Right lobe of liver (tissue), 6 donors: ENCODE results near the gene ABHD2. TPM values are rescaled to one million over a fixed set of nuclear protein-coding genes. Genes with fewer than 3 reads are reported as not detected.

ENCODE experiments used
- ATAC-seq, 4 donors: fragments of 200-7000 bp; cut with Tn5 transposase; one replicate each; pipeline ENCODE4 v1.9.1; 2020; ENCODE audit warnings: mild to moderate bottlenecking in 4 of 4, moderate library complexity in 4 of 4
- DNase-seq, 3 donors: peaks; one replicate each; pipeline ENCODE4 v3.0.0-alpha.2; 2020
- H3K27ac ChIP-seq, 3 donors: fragments of 200-600 bp; one replicate each; pipeline ENCODE4 v1.8.0; 2022
- H3K27me3 ChIP-seq, 2 donors: fragments of 200-600 bp; one replicate each; pipeline ENCODE4 v1.8.0; 2022
- H3K36me3 ChIP-seq, 4 donors: fragments of 200-600 bp; sonication (generic) in 1 of 4; one replicate each; pipeline versions ENCODE4 v1.5.1 to v1.8.0; 2017 to 2022; ENCODE audit warnings: control low read depth in 1 of 4
- H3K4me1 ChIP-seq, 4 donors: fragments of 200-600 bp; sonication (generic) in 1 of 4; one replicate each; pipeline versions ENCODE4 v1.5.1 to v1.8.0; 2017 to 2022; ENCODE audit warnings: control low read depth in 1 of 4
- H3K4me3 ChIP-seq, 3 donors: fragments of 200-600 bp; one replicate each; pipeline ENCODE4 v1.8.0; 2022
- H3K9me3 ChIP-seq, 4 donors: fragments of 200-600 bp; sonication (generic) in 1 of 4; one replicate each; pipeline versions ENCODE4 v1.5.1 to v1.8.0; 2017 to 2022; ENCODE audit warnings: control low read depth in 1 of 4
- POLR2A ChIP-seq: fragments of 450-650 bp; IDR thresholded peaks from one replicate; pipeline ENCODE4 v1.6.1; 2017; ENCODE audit warnings: antibody characterized with exemption, mild to moderate bottlenecking
- WGBS: methylation state at CpG from one replicate; pipeline ENCODE4 v1.1.6; 2018; ENCODE audit warnings: low coverage, low lambda C conversion rate; ENCODE audit not compliant: insufficient coverage; ENCODE audit errors: missing lambda C conversion rate; 5-methylcytosine and 5-hydroxymethylcytosine counted together
- intact Hi-C, 2 donors: fragments of 100-400 bp; cut with DNase I; formaldehyde crosslinking; loops; one replicate each; pipeline versions ENCODE4 v1.11.2 to v1.14.1; 2022
- long read RNA-seq: library from polyadenylated mRNA; unstranded; transcript quantifications from one replicate; pipeline ENCODE4 v2.0.0, GENCODE V29; 2019
- total RNA-seq, 6 experiments: library from RNA; depleted of rRNA in 2 of 6; stranded (reverse); fragments of >200 nt in 2 of 6; fragmentation: NEBNext Ultra II Directional in 3 of 6; extraction: Animal tissue kit (Norgen Biotek cat#: 25700) in 3 of 6; gene quantifications; one replicate each; pipeline versions ENCODE4 v1.1.0 to v1.2.4, GENCODE V29; 2016 to 2023
- TF ChIP-seq, protein P1 (sequence below), 4 donors: fragments of 200-600 bp in 3 of 4; fragments of 450-650 bp in 1 of 4; IDR thresholded peaks; one replicate each; pipeline versions ENCODE4 v1.5.1 to v1.8.0; 2016 to 2022; ENCODE audit warnings: antibody characterized with exemption in 4 of 4, mild to moderate bottlenecking in 2 of 4
- donor health status: DM: no; HTN: yes; CAD: no.
- donor health status: DM: no; HTN: no; CAD: no.
- donor health status: DM: no; HTN: no; CAD: no.
- donor health status: DM: no; HTN: yes; CAD: no.
- donor health status: DM: no; HTN: yes; CAD: no.

The ABHD2 gene, protein sequence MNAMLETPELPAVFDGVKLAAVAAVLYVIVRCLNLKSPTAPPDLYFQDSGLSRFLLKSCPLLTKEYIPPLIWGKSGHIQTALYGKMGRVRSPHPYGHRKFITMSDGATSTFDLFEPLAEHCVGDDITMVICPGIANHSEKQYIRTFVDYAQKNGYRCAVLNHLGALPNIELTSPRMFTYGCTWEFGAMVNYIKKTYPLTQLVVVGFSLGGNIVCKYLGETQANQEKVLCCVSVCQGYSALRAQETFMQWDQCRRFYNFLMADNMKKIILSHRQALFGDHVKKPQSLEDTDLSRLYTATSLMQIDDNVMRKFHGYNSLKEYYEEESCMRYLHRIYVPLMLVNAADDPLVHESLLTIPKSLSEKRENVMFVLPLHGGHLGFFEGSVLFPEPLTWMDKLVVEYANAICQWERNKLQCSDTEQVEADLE
- 100 to 1,000 TPM; 136 to 392 (median 315) TPM for total RNA-seq
- long read RNA-seq, partial matches to known transcripts: 0 of 4 reads
- long read RNA-seq, other reads (novel, unspliced or antisense): 4 of 4 reads

DNA sequence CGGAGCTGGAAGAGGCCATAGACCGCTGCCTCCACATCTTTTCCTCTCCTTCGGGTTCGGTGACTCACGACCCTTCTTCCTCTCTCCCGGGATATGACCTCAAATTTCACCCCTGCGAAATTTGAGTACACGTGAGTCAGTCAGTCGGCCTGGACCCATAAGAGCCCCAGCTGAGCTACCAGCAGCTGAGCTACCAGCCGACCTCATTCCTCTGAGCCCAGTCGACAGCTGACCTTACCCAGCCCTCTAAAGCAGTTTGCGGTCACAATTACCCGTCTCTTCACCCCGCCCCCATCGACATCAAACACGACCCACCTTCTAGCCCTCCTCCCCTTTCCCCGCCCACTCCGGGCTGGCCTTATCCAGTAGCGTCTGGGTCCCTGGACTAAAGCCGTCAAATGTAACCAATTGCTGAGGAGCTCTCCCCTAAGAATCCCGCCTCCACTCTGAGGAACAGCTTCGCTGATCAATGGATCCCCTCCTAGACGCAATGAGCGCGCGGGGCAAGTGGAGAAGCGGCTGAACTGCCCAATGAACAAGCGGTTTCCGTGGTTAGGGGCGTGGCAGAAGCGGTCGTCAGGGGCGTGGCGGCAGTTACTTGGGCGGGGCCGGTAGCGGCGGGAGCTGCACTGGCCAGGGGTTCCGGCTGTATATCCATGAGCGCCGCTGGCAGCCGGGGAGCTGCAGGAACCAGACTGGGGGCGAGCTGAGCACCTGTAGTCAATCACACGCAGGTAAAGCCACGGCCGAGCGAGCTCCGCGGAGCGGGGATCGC is at the start of gene ABHD2:
ABHD2 (plus strand) TSS at position 627 of the 775 bp plus-strand sequence. CDS start 27,872 bp downstream, outside the sequence.
- TF ChIP-seq POLR2A: peak; percentile 98
- TF ChIP-seq, protein P1, sequence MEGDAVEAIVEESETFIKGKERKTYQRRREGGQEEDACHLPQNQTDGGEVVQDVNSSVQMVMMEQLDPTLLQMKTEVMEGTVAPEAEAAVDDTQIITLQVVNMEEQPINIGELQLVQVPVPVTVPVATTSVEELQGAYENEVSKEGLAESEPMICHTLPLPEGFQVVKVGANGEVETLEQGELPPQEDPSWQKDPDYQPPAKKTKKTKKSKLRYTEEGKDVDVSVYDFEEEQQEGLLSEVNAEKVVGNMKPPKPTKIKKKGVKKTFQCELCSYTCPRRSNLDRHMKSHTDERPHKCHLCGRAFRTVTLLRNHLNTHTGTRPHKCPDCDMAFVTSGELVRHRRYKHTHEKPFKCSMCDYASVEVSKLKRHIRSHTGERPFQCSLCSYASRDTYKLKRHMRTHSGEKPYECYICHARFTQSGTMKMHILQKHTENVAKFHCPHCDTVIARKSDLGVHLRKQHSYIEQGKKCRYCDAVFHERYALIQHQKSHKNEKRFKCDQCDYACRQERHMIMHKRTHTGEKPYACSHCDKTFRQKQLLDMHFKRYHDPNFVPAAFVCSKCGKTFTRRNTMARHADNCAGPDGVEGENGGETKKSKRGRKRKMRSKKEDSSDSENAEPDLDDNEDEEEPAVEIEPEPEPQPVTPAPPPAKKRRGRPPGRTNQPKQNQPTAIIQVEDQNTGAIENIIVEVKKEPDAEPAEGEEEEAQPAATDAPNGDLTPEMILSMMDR (IDR thresholded peaks at IDR 0.05): no peak
- no peaks in the 10 kb centered on the region for H3K9me3 ChIP-seq
- ATAC-seq (peak; percentile 80 to 95 (median 88)), DNase-seq (peak; percentile 99)
- peak within 1 kb of the TSS; percentile 82 to 91 (median 88) for H3K4me3 ChIP-seq
- no peaks in the 10 kb centered on the region for H3K36me3 ChIP-seq
- no peaks in the 10 kb centered on the region for H3K27me3 ChIP-seq
- H3K4me1 ChIP-seq: peaks cover 0 to 37% (median 0%) of the 10 kb centered on the region in 4 donors
- 0% methylated on average over 20 of the region's 51 CpGs for WGBS
- intact Hi-C loops: no loop called here
- H3K27ac ChIP-seq: peak within 1 kb of the TSS; percentile 90 to 94 (median 94)

DNA sequence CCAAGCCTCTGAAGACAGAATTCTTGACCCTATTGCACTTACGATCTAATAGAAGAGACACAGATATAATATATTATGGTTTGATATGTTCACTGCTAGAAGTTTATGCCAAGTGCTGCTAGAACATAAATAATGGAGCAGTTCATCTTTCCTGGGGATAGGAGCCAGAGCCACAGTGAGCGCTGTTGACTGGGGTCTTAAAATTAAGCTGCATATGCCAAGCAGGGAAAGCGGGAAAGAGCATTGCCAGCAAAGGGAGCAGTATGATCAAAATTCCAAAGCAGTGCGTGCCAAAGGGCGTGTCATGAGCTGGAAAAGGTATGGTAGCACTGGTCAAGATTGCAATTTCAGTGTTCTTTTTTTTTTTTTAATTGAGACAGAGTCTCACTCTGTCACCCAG is 49.1 kb upstream of the ABHD2 start:
- DNase-seq (no peak), ATAC-seq (no peak)
- H3K27ac ChIP-seq: no peak overlapping the region
- TF ChIP-seq POLR2A: no peak
- TF ChIP-seq, protein P1 (IDR thresholded peaks at IDR 0.05): no peak
- H3K27me3 ChIP-seq: no peaks in the 10 kb centered on the region
- intact Hi-C loops: no loop called here
- no peaks in the 10 kb centered on the region for H3K4me1 ChIP-seq
- H3K36me3 ChIP-seq: no peaks in the 10 kb centered on the region
- H3K4me3 ChIP-seq: no peak overlapping the region
- no peaks in the 10 kb centered on the region for H3K9me3 ChIP-seq
- 80% methylated on average over 5 of the region's 5 CpGs for WGBS

DNA sequence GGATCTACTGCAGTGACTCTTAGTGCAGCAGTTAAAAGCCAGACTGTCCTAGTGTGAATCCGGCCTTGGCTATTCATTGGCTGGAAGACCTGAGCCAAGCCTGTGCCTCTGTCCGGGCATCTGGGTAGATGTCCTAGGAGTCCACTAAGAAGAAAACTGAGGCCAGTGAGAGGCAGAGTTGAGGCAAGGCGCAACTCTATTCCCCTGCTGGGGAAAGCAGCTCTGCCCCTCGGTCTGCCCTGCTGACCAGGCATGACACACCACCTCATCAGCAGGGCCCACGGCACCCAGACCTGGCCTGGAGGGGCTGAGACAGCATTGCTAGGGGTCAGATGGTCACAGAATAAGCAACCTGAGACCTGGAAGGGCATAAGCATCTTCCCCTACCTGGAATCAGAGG is 46.7 kb upstream of the ABHD2 start:
- TF ChIP-seq, protein P1 (IDR thresholded peaks at IDR 0.05): no peak
- no peak for TF ChIP-seq POLR2A
- no peaks in the 10 kb centered on the region for H3K4me1 ChIP-seq
- H3K27me3 ChIP-seq: no peaks in the 10 kb centered on the region
- H3K9me3 ChIP-seq: no peaks in the 10 kb centered on the region
- intact Hi-C loops: no loop called here
- ATAC-seq: no peak
- H3K4me3 ChIP-seq: no peak overlapping the region
- DNase-seq: no peak
- 49% methylated on average over 2 of the region's 5 CpGs for WGBS
- H3K27ac ChIP-seq: no peak overlapping the region
- H3K36me3 ChIP-seq: no peaks in the 10 kb centered on the region

DNA sequence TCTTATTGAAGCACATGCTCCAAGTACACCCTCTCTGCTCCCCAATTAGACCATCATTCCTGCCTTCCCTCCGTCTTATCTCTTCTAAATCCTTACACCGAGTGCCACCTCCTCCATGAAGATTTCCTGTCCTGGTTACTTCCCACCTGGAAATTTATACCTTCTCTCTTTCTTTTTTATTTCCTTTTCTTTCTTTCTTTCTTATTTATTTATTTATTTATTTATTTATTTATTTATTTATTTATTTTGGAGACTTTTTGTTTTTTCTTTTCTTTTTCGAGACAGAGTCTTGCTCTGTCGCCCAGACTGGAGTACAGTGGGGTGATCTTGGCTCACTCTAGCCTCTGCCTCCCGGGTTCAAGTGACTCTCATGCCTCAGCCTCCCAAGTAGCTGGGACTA is 45.9 kb upstream of the ABHD2 start:
- H3K9me3 ChIP-seq: no peaks in the 10 kb centered on the region
- ATAC-seq: no peak
- intact Hi-C loops: no loop called here

More for the DNA sequence above, 45.9 kb upstream of the ABHD2 start:
- Histone ChIP-seq H3K4me1 (no peaks in the 10 kb centered on the region), H3K4me3 (no peak overlapping the region), H3K27ac (no peak overlapping the region), H3K27me3 (no peaks in the 10 kb centered on the region), H3K36me3 (no peaks in the 10 kb centered on the region)
- WGBS: 60% methylated on average over 5 of the region's 5 CpGs
- no peak for DNase-seq
- TF ChIP-seq, protein P1 (IDR thresholded peaks at IDR 0.05): no peak
